Liver (tissue), 9 donors: ENCODE data around the gene TEDC1. TPM values are rescaled to one million over a fixed set of nuclear protein-coding genes. Genes with fewer than 3 reads are reported as not detected.

ENCODE experiments used
- DNase-seq: peaks from one replicate; pipeline ENCODE4 v3.0.0-alpha.2; 2017; ENCODE audit warnings: low spot score
- H3K27ac ChIP-seq, 2 donors: one replicate each; pipeline ENCODE4 v1.7.0; 2013; ENCODE audit warnings: inconsistent platforms in 2 of 2, low read length in 2 of 2, control low read depth in 1 of 2, low read depth in 1 of 2, mild to moderate bottlenecking in 1 of 2
- H3K27me3 ChIP-seq, 4 donors: one replicate each; pipeline versions ENCODE4 v1.6.1 to v1.7.0; 2013; ENCODE audit warnings: low read length in 3 of 4, inconsistent platforms in 1 of 4, mild to moderate bottlenecking in 1 of 4, moderate library complexity in 1 of 4; ENCODE audit not compliant: control insufficient read depth in 4 of 4, insufficient read depth in 4 of 4
- H3K36me3 ChIP-seq, 4 donors: one replicate each; pipeline versions ENCODE4 v1.6.1 to v1.7.0; 2013; ENCODE audit warnings: low read length in 3 of 4, mild to moderate bottlenecking in 3 of 4, low read depth in 1 of 4, moderate library complexity in 1 of 4; ENCODE audit not compliant: control insufficient read depth in 4 of 4, insufficient read depth in 3 of 4
- H3K4me1 ChIP-seq, 4 donors: one replicate each; pipeline versions ENCODE4 v1.6.1 to v1.7.0; 2013; ENCODE audit warnings: low read length in 3 of 4, mild to moderate bottlenecking in 3 of 4, moderate library complexity in 1 of 4; ENCODE audit not compliant: control insufficient read depth in 4 of 4, insufficient read depth in 4 of 4
- H3K4me3 ChIP-seq, 3 donors: one replicate each; pipeline versions ENCODE4 v1.6.1 to v1.7.0; 2013; ENCODE audit warnings: low read length in 3 of 3, control low read depth in 1 of 3, low read depth in 1 of 3, mild to moderate bottlenecking in 1 of 3
- H3K9ac ChIP-seq, 2 donors: one replicate each; pipeline ENCODE4 v1.7.0; 2013; ENCODE audit warnings: low read length in 2 of 2, mild to moderate bottlenecking in 2 of 2, moderate library complexity in 2 of 2, control low read depth in 1 of 2, low read depth in 1 of 2
- H3K9me3 ChIP-seq, 4 donors: one replicate each; pipeline versions ENCODE4 v1.6.1 to v1.7.0; 2013; ENCODE audit warnings: low read length in 3 of 4; ENCODE audit not compliant: control insufficient read depth in 4 of 4
- ATF3 ChIP-seq: IDR thresholded peaks from 2 replicates; pipeline ENCODE4 v1.6.1; 2016; ENCODE audit warnings: antibody characterized with exemption
- CTCF ChIP-seq: fragments of 150-350 bp; IDR thresholded peaks from 2 replicates; pipeline ENCODE4 v1.5.1; 2017; ENCODE audit warnings: improper control_type of control experiment, low read depth, low read length; ENCODE audit not compliant: missing input control
- EGR1 ChIP-seq, 2 donors: IDR thresholded peaks; 2 replicates each; pipeline ENCODE4 v1.6.1; 2016 to 2018; ENCODE audit warnings: antibody characterized with exemption in 2 of 2, low read depth in 2 of 2
- FOXA1 ChIP-seq: IDR thresholded peaks from 2 replicates; pipeline ENCODE4 v1.6.1; 2016; ENCODE audit warnings: antibody characterized with exemption
- FOXA2 ChIP-seq: IDR thresholded peaks from 2 replicates; pipeline ENCODE4 v1.6.1; 2016; ENCODE audit warnings: antibody characterized with exemption
- GABPA ChIP-seq, 2 donors: IDR thresholded peaks in 1 of 2; conservative IDR thresholded peaks in 1 of 2; 2 replicates each; pipeline ENCODE4 v1.6.1; 2016; ENCODE audit warnings: antibody characterized with exemption in 2 of 2, mild to moderate bottlenecking in 1 of 2, moderate library complexity in 1 of 2
- HNF4G ChIP-seq: IDR thresholded peaks from 2 replicates; pipeline ENCODE4 v1.6.1; 2016; ENCODE audit warnings: antibody characterized with exemption
- MAX ChIP-seq: IDR thresholded peaks from 2 replicates; pipeline ENCODE4 v1.6.1; 2016; ENCODE audit warnings: antibody characterized with exemption
- NR2F2 ChIP-seq: IDR thresholded peaks from 2 replicates; pipeline ENCODE4 v1.6.1; 2016; ENCODE audit warnings: antibody characterized with exemption
- RAD21 ChIP-seq, 2 donors: IDR thresholded peaks; 2 replicates each; pipeline ENCODE4 v1.6.1; 2016; ENCODE audit warnings: antibody characterized with exemption in 2 of 2, mild to moderate bottlenecking in 2 of 2
- REST ChIP-seq: IDR thresholded peaks from 2 replicates; pipeline ENCODE4 v1.6.1; 2016; ENCODE audit warnings: antibody characterized with exemption, mild to moderate bottlenecking
- RXRA ChIP-seq, 2 donors: IDR thresholded peaks; 2 replicates each; pipeline ENCODE4 v1.6.1; 2017 to 2018; ENCODE audit warnings: antibody characterized with exemption in 2 of 2, mild to moderate bottlenecking in 1 of 2
- SP1 ChIP-seq: IDR thresholded peaks from 2 replicates; pipeline ENCODE4 v1.6.1; 2018; ENCODE audit warnings: antibody characterized with exemption, mild to moderate bottlenecking
- TAF1 ChIP-seq: conservative IDR thresholded peaks from 2 replicates; pipeline ENCODE4 v1.6.1; 2016; ENCODE audit warnings: antibody characterized with exemption, mild to moderate bottlenecking
- YY1 ChIP-seq: IDR thresholded peaks from 2 replicates; pipeline ENCODE4 v1.6.1; 2016; ENCODE audit warnings: antibody characterized with exemption, mild to moderate bottlenecking
- ZBTB33 ChIP-seq: IDR thresholded peaks from 2 replicates; pipeline ENCODE4 v1.6.1; 2016; ENCODE audit warnings: antibody characterized with exemption
- WGBS: extraction: QIAGEN DNeasy Blood & Tissue Kit; methylation state at CpG from one replicate; pipeline ENCODE4 v1.1.7; 2013; 5-methylcytosine and 5-hydroxymethylcytosine counted together
- polyA plus RNA-seq, 2 donors: library from polyadenylated mRNA; stranded (reverse) in 1 of 2; unstranded in 1 of 2; fragments of 200-250 nt in 1 of 2; fragments of >200 nt in 1 of 2; fragmentation: Nextera tagmentation in 1 of 2; extraction: Ambion mirVana in 1 of 2; gene quantifications; one replicate each; pipeline versions ENCODE4 v1.2.1 to v1.2.3, GENCODE V29; 2013 to 2015
- total RNA-seq, 2 donors: library from RNA; depleted of rRNA; stranded (reverse); fragments of >200 nt; gene quantifications; one replicate each; pipeline ENCODE4 v1.2.3, GENCODE V29; 2014
- donor health status: healthy.
- donor health status: healthy.
- donor health status: healthy.
- donor health status: healthy.
- donor health status: healthy.

TEDC1 gene
- total and polyA plus RNA-seq, 4 donors = 0.97 to 7.5 (median 3.2) TPM

- Histone ChIP-seq H3K27ac (peak overlapping the region; percentile 88 to 94), H3K9me3 (no peaks in the 10 kb centered on the region), H3K9ac (peak overlapping the region in 1 of 2 donors; percentile 17), H3K27me3 (no peaks in the 10 kb centered on the region), H3K4me1 (peaks cover 33 to 66% (median 46%) of the 10 kb centered on the region in 4 donors), H3K4me3 (peak overlapping the region in 2 of 3 donors; percentile 10 to 36), H3K36me3 (no peaks in the 10 kb centered on the region)
- 62% methylated on average over 16 of the region's 16 CpGs for WGBS
- DNase-seq = no peak
- TF ChIP-seq SP1 (no peak), GABPA (IDR thresholded peaks at IDR 0.05 in 1 of 2, conservative IDR thresholded peaks at IDR 0.05 in 1 of 2) (no peak), FOXA1 (no peak), REST (no peak), CTCF (no peak), FOXA2 (no peak), EGR1 (IDR thresholded peaks at IDR 0.05; ENCODE audit: low read depth in 2 of 2) (no peak), YY1 (no peak), RXRA (IDR thresholded peaks at IDR 0.05) (no peak), ZBTB33 (no peak), HNF4G (no peak), ATF3 (no peak), TAF1 (no peak), RAD21 (IDR thresholded peaks at IDR 0.05) (no peak), NR2F2 (no peak), MAX (no peak)
Measured at GRCh38 chr14:105476831-105477659, 14.0 kb upstream of the TEDC1 start.
